AG09319 (cell line): Measurements from ENCODE around the gene RFX3.

Source experiments
- DNase-seq: peaks from one replicate; pipeline ENCODE4 v3.0.0-alpha.2; 2010; ENCODE audit warnings: low read depth; ENCODE audit errors: extremely low read depth
- CTCF ChIP-seq: IDR thresholded peaks from 2 replicates; pipeline ENCODE4 v1.5.1; 2011; ENCODE audit warnings: low read depth, mild to moderate bottlenecking, inconsistent platforms, low read length, moderate library complexity

Gene RFX3

GRCh38 chr9:3492214-3492613 lies 33.6 kb downstream of the RFX3 start:
- DNase-seq: no peak
- no peak for TF ChIP-seq CTCF

- TF ChIP-seq CTCF: no peak
These were observed 34.4 kb downstream of the RFX3 start for GRCh38 chr9:3491450-3491849.

GRCh38 chr9:3490957-3491356 lies 34.8 kb downstream of the RFX3 start:
- no peak for DNase-seq
- TF ChIP-seq CTCF: no peak

More at GRCh38 chr9:3491450-3491849, 34.4 kb downstream of the RFX3 start:
- no peak for DNase-seq

GRCh38 chr9:3482578-3482977 lies 43.2 kb downstream of the RFX3 start:
- TF ChIP-seq CTCF: no peak
- DNase-seq: no peak

- no peak for TF ChIP-seq CTCF
- no peak for DNase-seq
These were observed 45.5 kb downstream of the RFX3 start for GRCh38 chr9:3480353-3480655.

GRCh38 chr9:3479514-3480352 lies 46.1 kb downstream of the RFX3 start:
- DNase-seq: no peak
- no peak for TF ChIP-seq CTCF

GRCh38 chr9:3478549-3478953 lies 47.2 kb downstream of the RFX3 start:
- no peak for DNase-seq
- TF ChIP-seq CTCF: no peak
